H1 (cell line): ENCODE results near the gene TNRC6A.

Experiments used
- CEBPB ChIP-seq: IDR thresholded peaks from 2 replicates; pipeline ENCODE4 v1.6.1; 2012; ENCODE audit warnings: low read depth, low read length
- EGR1 ChIP-seq: IDR thresholded peaks from 2 replicates; pipeline ENCODE4 v1.6.1; 2011; ENCODE audit warnings: low read depth, low read length, borderline replicate concordance
- EP300 ChIP-seq, 2 experiments: IDR thresholded peaks; 1 replicate in 1 of 2; 2 replicates in 1 of 2; pipeline ENCODE4 v1.6.1; 2011 to 2012; ENCODE audit warnings: low read depth in 2 of 2, low read length in 2 of 2, mild to moderate bottlenecking in 2 of 2, borderline replicate concordance in 1 of 2, inconsistent platforms in 1 of 2, moderate library complexity in 1 of 2
- EZH2 ChIP-seq: fragments of 200-600 bp; sonication (generic); IDR thresholded peaks from 2 replicates; pipeline ENCODE4 v1.7.1; 2012; ENCODE audit warnings: low read depth, mild to moderate bottlenecking, moderate library complexity, low read length, inconsistent platforms; ENCODE audit not compliant: severe bottlenecking
- POLR2A ChIP-seq, 2 experiments: IDR thresholded peaks; 1 replicate in 1 of 2; 2 replicates in 1 of 2; pipeline ENCODE4 v1.6.1; 2011; ENCODE audit warnings: low read depth in 2 of 2, low read length in 2 of 2, mild to moderate bottlenecking in 2 of 2; ENCODE audit errors: control extremely low read depth in 1 of 2
- POLR2AphosphoS5 ChIP-seq: IDR thresholded peaks from 2 replicates; pipeline ENCODE4 v1.6.1; 2011; ENCODE audit warnings: low read depth, low read length
- RNF2 ChIP-seq: fragments of 200-900, 300-1000 bp; sonication (generic); IDR thresholded peaks from 2 replicates; pipeline ENCODE4 v1.7.1; 2016; ENCODE audit warnings: borderline replicate concordance, low read depth, mild to moderate bottlenecking, antibody characterized with exemption, low read length; ENCODE audit not compliant: poor library complexity, severe bottlenecking; ENCODE audit errors: missing control alignments
- RXRA ChIP-seq: IDR thresholded peaks from 2 replicates; pipeline ENCODE4 v1.6.1; 2011; ENCODE audit warnings: low read depth, mild to moderate bottlenecking, low read length, moderate library complexity; ENCODE audit not compliant: insufficient read depth
- SP1 ChIP-seq: IDR thresholded peaks from 2 replicates; pipeline ENCODE4 v1.6.1; 2011; ENCODE audit warnings: low read depth, low read length
- TCF12 ChIP-seq: IDR thresholded peaks from 2 replicates; pipeline ENCODE4 v1.6.1; 2011; ENCODE audit warnings: low read depth, mild to moderate bottlenecking, low read length
- YY1 ChIP-seq: IDR thresholded peaks from 2 replicates; pipeline ENCODE4 v1.6.1; 2011; ENCODE audit warnings: low read depth, mild to moderate bottlenecking, low read length
- TF ChIP-seq, protein P1 (sequence below), 3 experiments: IDR thresholded peaks; 1 replicate in 2 of 3; 2 replicates in 1 of 3; pipeline versions ENCODE4 v1.5.1 to v1.6.1; 2011; ENCODE audit warnings: low read length in 3 of 3, mild to moderate bottlenecking in 3 of 3, inconsistent platforms in 2 of 3, low read depth in 1 of 3, moderate library complexity in 1 of 3; ENCODE audit not compliant: insufficient read depth in 1 of 3; ENCODE audit errors: control extremely low read depth in 1 of 3
- TF ChIP-seq, protein P2 (sequence below): IDR thresholded peaks from 2 replicates; pipeline ENCODE4 v1.6.1; 2012; ENCODE audit warnings: inconsistent platforms

DNA sequence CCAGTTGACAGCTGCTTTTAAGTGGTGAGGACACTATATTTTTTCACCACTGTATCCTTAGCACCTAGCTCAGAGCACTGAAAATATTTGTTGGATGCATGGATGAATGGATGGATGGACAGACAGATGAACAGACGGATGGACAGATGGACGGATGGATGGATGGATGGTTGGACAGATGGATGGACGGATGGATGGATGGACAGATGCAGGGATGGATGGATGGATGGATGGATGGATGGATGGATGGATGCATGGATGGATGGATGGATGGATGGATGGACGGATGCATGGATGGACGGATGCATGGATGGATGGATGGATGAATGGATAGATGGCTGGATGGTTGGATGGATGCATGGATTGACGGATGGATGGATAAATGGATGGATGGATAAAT, 103.9 kb downstream of the TNRC6A start:
- TF ChIP-seq EP300 (IDR thresholded peaks at IDR 0.05; ENCODE audit: borderline replicate concordance in 1 of 2, low read depth in 2 of 2, low read length in 2 of 2) (no peak), POLR2AphosphoS5 (no peak), TCF12 (no peak), RNF2 (no peak), RXRA (no peak), EZH2 (no peak), SP1 (no peak), YY1 (no peak), POLR2A (IDR thresholded peaks at IDR 0.05; ENCODE audit: control extremely low read depth in 1 of 2, low read depth in 2 of 2, low read length in 2 of 2) (no peak), CEBPB (no peak), EGR1 (no peak)
- TF ChIP-seq, protein P1, sequence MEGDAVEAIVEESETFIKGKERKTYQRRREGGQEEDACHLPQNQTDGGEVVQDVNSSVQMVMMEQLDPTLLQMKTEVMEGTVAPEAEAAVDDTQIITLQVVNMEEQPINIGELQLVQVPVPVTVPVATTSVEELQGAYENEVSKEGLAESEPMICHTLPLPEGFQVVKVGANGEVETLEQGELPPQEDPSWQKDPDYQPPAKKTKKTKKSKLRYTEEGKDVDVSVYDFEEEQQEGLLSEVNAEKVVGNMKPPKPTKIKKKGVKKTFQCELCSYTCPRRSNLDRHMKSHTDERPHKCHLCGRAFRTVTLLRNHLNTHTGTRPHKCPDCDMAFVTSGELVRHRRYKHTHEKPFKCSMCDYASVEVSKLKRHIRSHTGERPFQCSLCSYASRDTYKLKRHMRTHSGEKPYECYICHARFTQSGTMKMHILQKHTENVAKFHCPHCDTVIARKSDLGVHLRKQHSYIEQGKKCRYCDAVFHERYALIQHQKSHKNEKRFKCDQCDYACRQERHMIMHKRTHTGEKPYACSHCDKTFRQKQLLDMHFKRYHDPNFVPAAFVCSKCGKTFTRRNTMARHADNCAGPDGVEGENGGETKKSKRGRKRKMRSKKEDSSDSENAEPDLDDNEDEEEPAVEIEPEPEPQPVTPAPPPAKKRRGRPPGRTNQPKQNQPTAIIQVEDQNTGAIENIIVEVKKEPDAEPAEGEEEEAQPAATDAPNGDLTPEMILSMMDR (IDR thresholded peaks at IDR 0.05; ENCODE audit: control extremely low read depth in 1 of 3, insufficient read depth in 1 of 3, low read depth in 1 of 3, low read length in 3 of 3), result no peak
- TF ChIP-seq, protein P2, sequence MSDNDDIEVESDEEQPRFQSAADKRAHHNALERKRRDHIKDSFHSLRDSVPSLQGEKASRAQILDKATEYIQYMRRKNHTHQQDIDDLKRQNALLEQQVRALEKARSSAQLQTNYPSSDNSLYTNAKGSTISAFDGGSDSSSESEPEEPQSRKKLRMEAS, result no peak
